Keratinocyte (primary cell): ENCODE data around the gene TET2. TPM values are rescaled to one million over a fixed set of nuclear protein-coding genes. Genes with fewer than 3 reads are reported as not detected.

ENCODE experiments used
- DNase-seq: peaks from one replicate; pipeline ENCODE4 v3.0.0-alpha.2; 2011; ENCODE audit warnings: low read depth, missing footprints, low spot score
- FAIRE-seq: peaks from 2 replicates; lab custom pipeline; 2011; peaks lifted over from hg19 to GRCh38; lab: Jason Lieb, UNC
- H2AFZ ChIP-seq: 2 replicates; pipeline ENCODE4 v1.6.0; 2012; ENCODE audit warnings: low read length, control low read depth, inconsistent platforms; ENCODE audit not compliant: control insufficient read depth
- H3K27ac ChIP-seq: 2 replicates; pipeline ENCODE4 v1.5.1; 2011; ENCODE audit warnings: low read length; ENCODE audit not compliant: control insufficient read depth, insufficient read depth
- H3K27me3 ChIP-seq: 3 replicates; pipeline ENCODE4 v1.6.0; 2011; ENCODE audit warnings: low read length; ENCODE audit not compliant: control insufficient read depth, insufficient read depth; ENCODE audit errors: extremely low read depth
- H3K36me3 ChIP-seq, 2 experiments: 2 replicates in 1 of 2; 3 replicates in 1 of 2; pipeline ENCODE4 v1.5.1; 2011; ENCODE audit warnings: low read length in 2 of 2, mild to moderate bottlenecking in 1 of 2; ENCODE audit not compliant: control insufficient read depth in 2 of 2, insufficient read depth in 2 of 2; ENCODE audit errors: extremely low read depth in 1 of 2
- H3K4me1 ChIP-seq: 3 replicates; pipeline ENCODE4 v1.5.1; 2011; ENCODE audit warnings: low read length; ENCODE audit not compliant: control insufficient read depth, insufficient read depth; ENCODE audit errors: extremely low read depth
- H3K4me2 ChIP-seq: 3 replicates; pipeline ENCODE4 v1.6.0; 2011; ENCODE audit warnings: low read depth, low read length; ENCODE audit not compliant: control insufficient read depth, insufficient read depth; ENCODE audit errors: extremely low read depth
- H3K4me3 ChIP-seq, 3 experiments: fragments of 200-600 bp in 1 of 3; sonication (generic) in 1 of 3; 2 replicates in 2 of 3; 3 replicates in 1 of 3; pipeline ENCODE4 v1.5.1; 2011 to 2016; ENCODE audit warnings: low read length in 3 of 3, mild to moderate bottlenecking in 3 of 3, control low read depth in 2 of 3, inconsistent platforms in 1 of 3, low read depth in 1 of 3, mixed read lengths in 1 of 3, mixed run types in 1 of 3, moderate library complexity in 1 of 3; ENCODE audit not compliant: control insufficient read depth in 2 of 3, insufficient read depth in 2 of 3; ENCODE audit errors: extremely low read depth in 1 of 3
- H3K79me2 ChIP-seq: 2 replicates; pipeline ENCODE4 v1.6.0; 2012; ENCODE audit warnings: low read length; ENCODE audit not compliant: control insufficient read depth, insufficient read depth
- H3K9ac ChIP-seq: 3 replicates; pipeline ENCODE4 v1.6.0; 2011; ENCODE audit warnings: low read length; ENCODE audit not compliant: control insufficient read depth, insufficient read depth; ENCODE audit errors: extremely low read depth
- H3K9me1 ChIP-seq: 3 replicates; pipeline ENCODE4 v1.6.0; 2011; ENCODE audit warnings: low read length; ENCODE audit not compliant: control insufficient read depth, insufficient read depth; ENCODE audit errors: extremely low read depth
- H3K9me3 ChIP-seq: 2 replicates; pipeline ENCODE4 v1.5.1; 2012; ENCODE audit warnings: low read depth, low read length; ENCODE audit not compliant: control insufficient read depth
- H4K20me1 ChIP-seq: 3 replicates; pipeline ENCODE4 v1.6.0; 2011; ENCODE audit warnings: low read length; ENCODE audit not compliant: control insufficient read depth, insufficient read depth; ENCODE audit errors: extremely low read depth
- CTCF ChIP-seq, 3 experiments: IDR thresholded peaks in 1 of 3; conservative IDR thresholded peaks in 1 of 3; optimal IDR thresholded peaks in 1 of 3; 2 replicates in 2 of 3; 3 replicates in 1 of 3; pipeline versions ENCODE3 to v1.5.1; 2011; ENCODE audit warnings: low read length in 3 of 3, mild to moderate bottlenecking in 3 of 3, moderate library complexity in 2 of 3, control low read depth in 1 of 3, inconsistent platforms in 1 of 3; ENCODE audit not compliant: insufficient read depth in 2 of 3; ENCODE audit errors: extremely low read depth in 1 of 3
- EZH2 ChIP-seq: IDR thresholded peaks from one replicate; pipeline ENCODE4 v1.6.1; 2012; ENCODE audit warnings: inconsistent platforms, mild to moderate bottlenecking, low read length, moderate library complexity
- dilution Hi-C: fragments of 300-500 bp; cut with MboI; formaldehyde crosslinking; loops from one replicate; pipeline ENCODE4 v1.7.0; 2020; ENCODE audit warnings: low sequenced_read_pairs; ENCODE audit not compliant: extremely low pct_ligation_motif_present
- polyA plus RNA-seq, 5 experiments: library from polyadenylated mRNA; depleted of rRNA in 3 of 5; stranded (reverse) in 3 of 5; stranded (forward) in 1 of 5; unstranded in 1 of 5; fragments of >200 nt; gene quantifications; 1 replicate in 1 of 5; 2 replicates in 3 of 5; 3 replicates in 1 of 5; pipeline versions ENCODE4 v1.2.1 to v1.2.3, GENCODE V29; 2011 to 2012; ENCODE audit warnings: missing spikeins in 2 of 5, low read depth in 1 of 5, low replicate concordance in 1 of 5
- small RNA-seq, 3 experiments: library from RNA; depleted of rRNA; stranded (forward); fragments of <200 nt; gene quantifications; one replicate each; pipeline ENCODE3, GENCODE V24; 2012; ENCODE audit warnings: low read depth in 3 of 3, low replicate concordance in 1 of 3; ENCODE audit not compliant: insufficient read length in 3 of 3

The TET2 gene
- polyA plus RNA-seq, 1 donor (not counting 4 experiments of a cell fraction or from before 2014, with no cell fraction given) = 9.6 TPM

- TF ChIP-seq CTCF (optimal IDR thresholded peaks at IDR 0.05 in 1 of 3, IDR thresholded peaks at IDR 0.05 in 1 of 3, conservative IDR thresholded peaks at IDR 0.05 in 1 of 3; ENCODE audit: extremely low read depth in 1 of 3, insufficient read depth in 2 of 3, low read length in 3 of 3) (no peak), EZH2 (no peak)
- FAIRE-seq = no peak
- Histone ChIP-seq H3K4me2 (no peak overlapping the region), H3K4me1 (no peaks in the 10 kb centered on the region), H4K20me1 (no peaks in the 10 kb centered on the region), H3K9me3 (no peaks in the 10 kb centered on the region), H3K36me3 (no peaks in the 10 kb centered on the region), H3K27ac (no peak overlapping the region), H3K79me2 (no peaks in the 10 kb centered on the region), H2AFZ (no peak overlapping the region), H3K4me3 (no peak overlapping the region), H3K9ac (no peak overlapping the region), H3K27me3 (no peaks in the 10 kb centered on the region), H3K9me1 (no peaks in the 10 kb centered on the region)
- dilution Hi-C loops = no loop called here
- DNase-seq = no peak
Measured at GRCh38 chr4:105327956-105328355, 181.3 kb downstream of the TET2 start.

- no peak overlapping the region for H3K4me2 ChIP-seq
- no peak overlapping the region for H3K9ac ChIP-seq
- DNase-seq (no peak), FAIRE-seq (no peak)
- dilution Hi-C loops = no loop called here
- H3K36me3 ChIP-seq = no peaks in the 10 kb centered on the region
- no peak overlapping the region for H2AFZ ChIP-seq
- H3K9me3 ChIP-seq = no peaks in the 10 kb centered on the region
- H3K79me2 ChIP-seq = no peaks in the 10 kb centered on the region
- no peaks in the 10 kb centered on the region for H3K9me1 ChIP-seq
- H3K27me3 ChIP-seq = no peaks in the 10 kb centered on the region
- H3K27ac ChIP-seq = no peak overlapping the region
- no peaks in the 10 kb centered on the region for H4K20me1 ChIP-seq
- no peaks in the 10 kb centered on the region for H3K4me1 ChIP-seq
- TF ChIP-seq CTCF (optimal IDR thresholded peaks at IDR 0.05 in 1 of 3, IDR thresholded peaks at IDR 0.05 in 1 of 3, conservative IDR thresholded peaks at IDR 0.05 in 1 of 3; ENCODE audit: extremely low read depth in 1 of 3, insufficient read depth in 2 of 3, low read length in 3 of 3) = no peak
- no peak for TF ChIP-seq EZH2
- no peak overlapping the region for H3K4me3 ChIP-seq
Measured at GRCh38 chr4:105329081-105329480, 182.4 kb downstream of the TET2 start.

Small RNA genes lying within 50 kb of the gene (small RNA-seq; reads per million reads assigned to genes)
- gene RF00322 (0 reads per million in 3 experiments), gene RN7SL89P (0 reads per million in 3 experiments)
